LNCaP clone FGC (cell line): ENCODE data around the gene GPR68.

ENCODE experiments used
- DNase-seq: peaks from one replicate; pipeline ENCODE4 v3.0.0-alpha.2; 2011; ENCODE audit warnings: low read depth
- H3K4me3 ChIP-seq: 2 replicates; pipeline ENCODE4 v1.5.1; 2011; ENCODE audit warnings: mild to moderate bottlenecking, low read depth, low read length, control low read depth
- TF ChIP-seq, protein P1 (sequence below): IDR thresholded peaks from 2 replicates; pipeline ENCODE4 v1.5.1; 2012; ENCODE audit warnings: mild to moderate bottlenecking; ENCODE audit not compliant: control insufficient read depth, insufficient read depth; ENCODE audit errors: extremely low read depth

The GPR68 gene

DNA sequence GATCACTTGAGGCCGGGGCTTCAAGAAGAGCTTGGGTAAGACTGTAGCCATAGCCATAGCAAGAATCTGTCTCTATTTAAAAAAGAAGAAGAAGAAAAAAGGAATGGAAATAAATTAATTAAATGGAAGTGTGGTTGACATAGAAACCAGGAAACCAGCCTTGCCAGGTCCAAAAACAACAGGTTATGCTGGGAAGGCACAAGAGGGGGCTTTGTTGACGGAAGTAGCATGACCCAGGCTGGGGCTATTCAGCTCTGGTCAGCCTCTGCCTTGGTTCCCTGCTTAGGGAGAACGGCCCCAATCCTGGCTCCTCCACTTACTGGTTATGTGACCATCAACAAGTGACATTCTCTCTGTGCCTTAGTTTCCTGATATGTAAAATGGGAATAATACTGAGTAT lies 14.4 kb upstream of the GPR68 start:
- TF ChIP-seq, protein P1, sequence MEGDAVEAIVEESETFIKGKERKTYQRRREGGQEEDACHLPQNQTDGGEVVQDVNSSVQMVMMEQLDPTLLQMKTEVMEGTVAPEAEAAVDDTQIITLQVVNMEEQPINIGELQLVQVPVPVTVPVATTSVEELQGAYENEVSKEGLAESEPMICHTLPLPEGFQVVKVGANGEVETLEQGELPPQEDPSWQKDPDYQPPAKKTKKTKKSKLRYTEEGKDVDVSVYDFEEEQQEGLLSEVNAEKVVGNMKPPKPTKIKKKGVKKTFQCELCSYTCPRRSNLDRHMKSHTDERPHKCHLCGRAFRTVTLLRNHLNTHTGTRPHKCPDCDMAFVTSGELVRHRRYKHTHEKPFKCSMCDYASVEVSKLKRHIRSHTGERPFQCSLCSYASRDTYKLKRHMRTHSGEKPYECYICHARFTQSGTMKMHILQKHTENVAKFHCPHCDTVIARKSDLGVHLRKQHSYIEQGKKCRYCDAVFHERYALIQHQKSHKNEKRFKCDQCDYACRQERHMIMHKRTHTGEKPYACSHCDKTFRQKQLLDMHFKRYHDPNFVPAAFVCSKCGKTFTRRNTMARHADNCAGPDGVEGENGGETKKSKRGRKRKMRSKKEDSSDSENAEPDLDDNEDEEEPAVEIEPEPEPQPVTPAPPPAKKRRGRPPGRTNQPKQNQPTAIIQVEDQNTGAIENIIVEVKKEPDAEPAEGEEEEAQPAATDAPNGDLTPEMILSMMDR: no peak
- H3K4me3 ChIP-seq: no peak overlapping the region
- DNase-seq: no peak

DNA sequence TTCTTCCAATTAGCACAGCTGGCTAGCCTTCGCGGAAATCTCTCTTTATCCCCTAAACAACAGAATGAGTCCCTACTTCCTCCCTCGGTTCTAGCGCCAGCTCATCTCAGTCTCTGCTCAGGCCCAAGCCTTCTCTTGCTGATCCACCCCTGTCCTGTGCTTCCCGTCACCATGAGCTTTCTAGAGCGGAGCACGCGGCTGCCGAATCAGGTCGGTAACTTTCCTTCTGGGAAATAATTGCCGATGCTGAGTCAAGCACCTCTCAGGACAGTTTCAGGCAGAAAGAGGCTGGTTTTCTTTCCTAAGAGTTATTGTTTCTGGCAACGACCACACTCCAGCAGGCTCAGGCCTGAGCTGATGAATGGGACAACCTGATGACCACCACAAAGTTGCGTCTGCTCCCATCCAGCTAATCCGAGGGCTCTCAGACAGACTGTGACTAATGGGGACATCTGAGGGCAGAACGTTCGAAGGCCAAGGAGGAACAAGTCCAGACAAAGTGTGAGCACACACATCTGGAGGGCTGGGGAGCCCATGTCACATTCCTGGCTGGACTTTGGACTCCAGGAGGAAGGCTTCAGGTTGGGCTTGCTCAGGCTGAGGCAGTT lies 13.6 kb upstream of the GPR68 start:
- DNase-seq: no peak
- TF ChIP-seq, protein P1: no peak
- no peak overlapping the region for H3K4me3 ChIP-seq

DNA sequence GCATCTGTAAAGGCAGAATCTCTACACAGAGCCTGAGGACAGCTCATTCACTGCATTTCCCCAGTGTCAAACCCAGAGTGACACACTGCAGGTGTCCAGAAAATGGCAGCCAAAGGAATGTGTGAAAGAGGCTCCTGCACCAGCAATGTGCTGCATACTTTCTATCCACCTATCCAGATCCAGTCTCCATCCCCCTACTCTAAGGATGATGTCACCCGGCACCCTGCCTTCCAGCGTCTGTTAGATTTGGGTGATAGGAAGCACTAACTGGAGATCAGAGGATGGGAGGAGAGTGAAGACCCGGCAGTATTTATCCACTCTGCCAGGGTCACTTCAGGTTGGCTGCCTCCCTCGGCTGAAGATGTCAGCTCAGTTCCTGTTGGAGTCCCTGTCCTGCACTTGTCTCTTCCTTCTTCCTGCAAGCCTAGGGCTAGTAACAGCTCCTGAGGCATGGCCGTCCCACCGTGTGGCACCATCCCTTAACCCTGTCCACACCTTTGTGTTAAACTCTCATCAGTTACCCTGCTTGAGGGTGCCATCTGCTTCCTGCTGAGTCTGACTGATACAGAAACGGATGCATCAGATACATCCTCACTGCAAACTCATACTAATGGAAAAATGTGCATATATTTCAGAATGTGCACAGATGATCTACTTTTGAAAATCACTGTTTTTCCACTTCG lies 13.0 kb upstream of the GPR68 start:
- TF ChIP-seq, protein P1: no peak
- H3K4me3 ChIP-seq: no peak overlapping the region
- DNase-seq: no peak

DNA sequence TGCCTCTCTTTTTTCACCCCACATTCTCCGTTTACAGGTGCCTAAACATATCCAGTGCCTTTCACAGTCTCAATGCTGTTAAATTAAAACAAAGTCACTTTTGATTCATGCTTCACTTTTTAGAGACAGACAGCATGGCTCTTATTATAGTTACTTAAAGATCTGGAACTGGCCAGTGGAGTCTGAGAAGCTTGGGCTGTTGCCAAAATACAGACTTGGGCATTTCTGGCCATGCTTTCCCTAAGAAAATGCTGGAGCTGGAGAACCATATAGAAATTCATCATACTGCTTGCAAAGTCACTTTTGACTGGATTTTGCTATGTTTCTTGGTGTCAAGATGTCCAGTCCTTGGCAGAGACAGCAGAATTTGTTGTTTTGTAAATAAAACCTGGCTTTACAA lies 12.2 kb upstream of the GPR68 start:
- no peak for DNase-seq
- TF ChIP-seq, protein P1: no peak
- no peak overlapping the region for H3K4me3 ChIP-seq

DNA sequence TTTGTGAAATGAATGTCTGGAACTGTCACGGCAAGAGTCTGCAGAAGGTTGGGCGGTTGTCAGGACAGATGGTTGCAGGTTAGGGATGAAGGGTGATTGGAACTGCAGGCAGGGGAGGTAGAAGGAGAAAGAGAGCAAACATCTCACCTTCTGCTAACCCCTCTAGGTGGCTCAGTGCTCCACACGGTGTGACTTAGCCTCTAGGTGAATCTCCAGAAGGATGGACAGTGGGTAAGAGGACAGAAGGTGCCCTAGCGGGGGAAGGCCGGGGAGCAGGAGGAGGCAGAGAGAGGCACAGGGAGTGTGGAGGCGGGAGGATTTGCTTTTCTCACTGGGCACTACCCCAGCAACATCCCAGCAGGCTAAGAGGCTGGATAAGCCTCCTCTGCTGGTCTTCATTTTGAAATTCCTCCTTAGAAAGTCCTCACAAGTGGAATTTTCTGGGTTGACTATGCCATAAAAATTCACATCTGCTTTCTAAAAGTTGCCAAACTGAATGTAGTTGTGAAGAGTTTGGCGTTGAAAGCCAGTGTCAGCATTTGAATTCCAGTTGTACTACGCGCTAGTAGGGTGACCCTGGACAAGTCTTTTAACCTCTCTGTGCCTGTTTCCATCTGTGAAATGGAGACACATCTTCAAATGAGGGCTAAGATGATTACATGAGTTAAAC lies 10.7 kb upstream of the GPR68 start:
- TF ChIP-seq, protein P1: no peak
- no peak overlapping the region for H3K4me3 ChIP-seq
- DNase-seq: no peak

DNA sequence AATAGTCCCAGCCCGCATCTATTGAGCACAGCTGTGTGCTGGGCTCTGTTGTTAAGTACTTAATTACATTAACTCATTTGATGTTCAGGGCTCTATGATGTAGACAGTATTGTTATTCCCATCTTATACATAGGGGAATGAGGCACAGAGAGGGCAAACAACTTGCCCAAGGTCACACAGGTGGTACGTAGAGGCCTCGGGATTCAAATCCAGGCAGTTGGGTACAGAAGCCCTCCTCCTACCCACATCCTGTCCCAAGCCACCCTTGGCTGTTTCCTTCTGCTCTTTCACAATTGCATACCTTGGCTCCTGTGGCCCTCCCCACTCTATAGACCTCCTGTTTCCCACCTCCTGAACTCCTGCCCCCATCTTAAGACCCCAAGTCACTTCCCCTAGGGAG lies 10.0 kb upstream of the GPR68 start:
- TF ChIP-seq, protein P1: no peak
- DNase-seq: no peak

More for the DNA sequence above, 10.0 kb upstream of the GPR68 start:
- no peak overlapping the region for H3K4me3 ChIP-seq
